PC-9 (cell line): ENCODE data around the gene MATK. TPM values are rescaled to one million over a fixed set of nuclear protein-coding genes. Genes with fewer than 3 reads are reported as not detected.

Source experiments
- BruUV-seq: library from RNA; stranded (reverse); fragments of 400-500 nt; replicated peaks from 2 replicates; lab custom pipeline; 2021; lab: Mats Ljungman, UMichigan
- CTCF ChIA-PET: fragments of 300-600 bp; sonication (Branson Sonifier 250); formaldehyde crosslinking; loops from one replicate; lab custom pipeline; 2022; ENCODE audit warnings: antibody characterized with exemption; lab: Charles Lee
- POLR2A ChIA-PET: fragments of 300-600 bp; sonication (Branson Sonifier 250); formaldehyde crosslinking; loops from one replicate; lab custom pipeline; 2022; ENCODE audit warnings: antibody characterized with exemption; ENCODE audit not compliant: unreplicated experiment; lab: Charles Lee
- DNase-seq, 2 experiments: peaks; one replicate each; pipeline versions ENCODE4 v3.0.0 to v3.0.0-alpha.2; 2015 to 2022; ENCODE audit warnings: mixed read lengths in 1 of 2
- H2AFZ ChIP-seq: fragments of 200-600 bp; sonication (generic); 2 replicates; pipeline ENCODE4 v1.8.1; 2017; ENCODE audit warnings: antibody characterized with exemption
- H3F3A ChIP-seq: fragments of 200-600 bp; sonication (generic); 2 replicates; pipeline ENCODE4 v1.8.1; 2017; ENCODE audit warnings: antibody characterized with exemption, mild to moderate bottlenecking, low read depth; ENCODE audit not compliant: insufficient read depth
- H3K27ac ChIP-seq: fragments of 200-600 bp; sonication (generic); 2 replicates; pipeline ENCODE4 v1.6.1; 2016; ENCODE audit warnings: mixed run types
- H3K27me3 ChIP-seq: fragments of 200-600 bp; sonication (generic); 2 replicates; pipeline ENCODE4 v1.6.1; 2016; ENCODE audit warnings: low read depth, mixed run types; ENCODE audit not compliant: insufficient read depth
- H3K36me3 ChIP-seq: fragments of 200-600 bp; sonication (generic); 2 replicates; pipeline ENCODE4 v1.6.1; 2016; ENCODE audit warnings: low read depth, mixed run types
- H3K4me1 ChIP-seq: fragments of 200-600 bp; sonication (generic); replicated peaks from 2 replicates; pipeline ENCODE4 v1.6.1; 2016; ENCODE audit warnings: mixed run types; ENCODE audit not compliant: insufficient read depth
- H3K4me2 ChIP-seq: fragments of 200-600 bp; sonication (generic); 2 replicates; pipeline ENCODE4 v1.6.1; 2017; ENCODE audit warnings: mixed run types
- H3K4me3 ChIP-seq: fragments of 200-600 bp; sonication (generic); 2 replicates; pipeline ENCODE4 v1.6.1; 2016; ENCODE audit warnings: mixed run types
- H3K79me2 ChIP-seq: fragments of 200-600 bp; sonication (generic); 2 replicates; pipeline ENCODE4 v1.6.1; 2017; ENCODE audit warnings: low read depth, mixed run types
- H3K9me2 ChIP-seq: fragments of 200-600 bp; sonication (generic); 2 replicates; pipeline ENCODE4 v1.8.1; 2017; ENCODE audit warnings: mild to moderate bottlenecking; ENCODE audit not compliant: insufficient read depth
- H3K9me3 ChIP-seq: fragments of 200-600 bp; sonication (generic); 2 replicates; pipeline ENCODE4 v1.8.1; 2016; ENCODE audit warnings: low read depth; ENCODE audit not compliant: insufficient read depth
- H4K20me1 ChIP-seq: fragments of 200-600 bp; sonication (generic); 2 replicates; pipeline ENCODE4 v1.8.1; 2017; ENCODE audit not compliant: insufficient read depth
- EZH2 ChIP-seq: fragments of 200-600 bp; sonication (generic); IDR thresholded peaks from 2 replicates; pipeline ENCODE4 v1.8.0; 2017; ENCODE audit warnings: antibody characterized with exemption, low read depth
- intact Hi-C: fragments of 100-400 bp; cut with micrococcal nuclease; formaldehyde crosslinking; loops from one replicate; pipeline ENCODE4 v1.10.0; 2022; ENCODE audit not compliant: unreplicated experiment
- total RNA-seq: library from RNA; stranded (reverse); gene quantifications from 2 replicates; pipeline ENCODE4 v1.2.3, GENCODE V29; 2021
- TF ChIP-seq, protein P1 (sequence below): fragments of 200-600 bp; sonication (generic); conservative IDR thresholded peaks from 2 replicates; pipeline ENCODE4 v1.6.1; 2017; ENCODE audit warnings: mixed run types, antibody characterized with exemption, mild to moderate bottlenecking, moderate library complexity

The MATK gene
- total RNA-seq, 1 experiment from 2014 or later = not detected

DNA sequence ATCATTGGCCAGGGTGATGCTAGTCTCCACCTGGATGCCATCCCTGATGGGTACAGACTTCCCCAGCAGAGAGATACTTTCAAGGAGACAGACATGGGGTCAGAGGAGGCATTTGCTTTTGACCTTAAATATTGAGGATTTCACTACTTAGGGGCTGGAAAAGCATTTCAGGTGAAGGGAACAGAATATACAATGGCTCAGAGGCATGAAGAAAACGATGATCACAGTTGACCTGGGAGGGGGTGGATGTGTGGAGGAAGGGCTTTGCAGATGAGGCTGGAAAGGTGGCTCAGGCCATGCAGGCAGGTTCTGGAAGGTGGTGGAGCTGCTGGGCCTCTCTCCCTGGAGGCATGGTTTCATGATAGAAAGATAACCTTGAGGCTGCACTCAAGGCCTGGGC is 3.9 kb downstream of the MATK start:
- no peaks in the 10 kb centered on the region for H3K36me3 ChIP-seq
- TF ChIP-seq, protein P1, sequence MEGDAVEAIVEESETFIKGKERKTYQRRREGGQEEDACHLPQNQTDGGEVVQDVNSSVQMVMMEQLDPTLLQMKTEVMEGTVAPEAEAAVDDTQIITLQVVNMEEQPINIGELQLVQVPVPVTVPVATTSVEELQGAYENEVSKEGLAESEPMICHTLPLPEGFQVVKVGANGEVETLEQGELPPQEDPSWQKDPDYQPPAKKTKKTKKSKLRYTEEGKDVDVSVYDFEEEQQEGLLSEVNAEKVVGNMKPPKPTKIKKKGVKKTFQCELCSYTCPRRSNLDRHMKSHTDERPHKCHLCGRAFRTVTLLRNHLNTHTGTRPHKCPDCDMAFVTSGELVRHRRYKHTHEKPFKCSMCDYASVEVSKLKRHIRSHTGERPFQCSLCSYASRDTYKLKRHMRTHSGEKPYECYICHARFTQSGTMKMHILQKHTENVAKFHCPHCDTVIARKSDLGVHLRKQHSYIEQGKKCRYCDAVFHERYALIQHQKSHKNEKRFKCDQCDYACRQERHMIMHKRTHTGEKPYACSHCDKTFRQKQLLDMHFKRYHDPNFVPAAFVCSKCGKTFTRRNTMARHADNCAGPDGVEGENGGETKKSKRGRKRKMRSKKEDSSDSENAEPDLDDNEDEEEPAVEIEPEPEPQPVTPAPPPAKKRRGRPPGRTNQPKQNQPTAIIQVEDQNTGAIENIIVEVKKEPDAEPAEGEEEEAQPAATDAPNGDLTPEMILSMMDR = no peak
- TF ChIP-seq EZH2 = no peak
- no peaks in the 10 kb centered on the region for H3K27me3 ChIP-seq
- ChIA-PET POLR2A (no interaction called here), CTCF (no interaction called here)
- H3K79me2 ChIP-seq = no peaks in the 10 kb centered on the region
- H3F3A ChIP-seq = no peaks in the 10 kb centered on the region
- H3K9me3 ChIP-seq = no peaks in the 10 kb centered on the region
- H3K4me2 ChIP-seq = no peak overlapping the region
- H3K27ac ChIP-seq = no peak overlapping the region
- no peak overlapping the region for H2AFZ ChIP-seq
- no peaks in the 10 kb centered on the region for H3K9me2 ChIP-seq
- DNase-seq = no peak
- BruUV-seq = no TSS peak
- H3K4me1 ChIP-seq = no peaks in the 10 kb centered on the region
- no peak overlapping the region for H3K4me3 ChIP-seq
- H4K20me1 ChIP-seq = no peaks in the 10 kb centered on the region
- intact Hi-C loops = no loop called here

DNA sequence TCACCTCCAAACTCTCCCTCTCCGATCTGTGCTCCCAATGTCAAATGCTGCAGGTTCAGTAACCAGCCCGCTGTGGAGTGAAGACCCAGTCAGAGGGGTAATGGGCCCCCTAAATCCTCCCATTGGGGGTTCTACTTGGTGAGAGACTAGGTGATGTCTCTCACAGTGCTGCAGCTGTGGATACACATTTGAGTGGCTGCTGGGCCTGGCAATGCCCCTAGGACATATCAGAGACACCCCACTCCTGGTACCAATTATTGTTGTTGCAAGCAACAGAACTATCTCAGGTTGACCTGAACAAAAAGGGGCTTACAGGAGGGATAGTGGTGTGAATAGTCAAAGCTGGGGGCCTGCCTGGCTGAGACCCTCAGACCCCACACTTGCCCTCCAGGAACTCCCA is 4.6 kb downstream of the MATK start:
- Histone ChIP-seq H2AFZ (no peak overlapping the region), H3K79me2 (no peaks in the 10 kb centered on the region), H3K27ac (no peak overlapping the region), H3K36me3 (no peaks in the 10 kb centered on the region), H3K4me3 (no peak overlapping the region), H3K4me2 (no peak overlapping the region), H3F3A (no peaks in the 10 kb centered on the region), H4K20me1 (no peaks in the 10 kb centered on the region), H3K9me2 (no peaks in the 10 kb centered on the region), H3K4me1 (no peaks in the 10 kb centered on the region), H3K9me3 (no peaks in the 10 kb centered on the region), H3K27me3 (no peaks in the 10 kb centered on the region)
- ChIA-PET CTCF (no interaction called here), POLR2A (no interaction called here)
- intact Hi-C loops = no loop called here
- BruUV-seq = no TSS peak
- TF ChIP-seq, protein P1 = no peak
- no peak for TF ChIP-seq EZH2
- no peak for DNase-seq

DNA sequence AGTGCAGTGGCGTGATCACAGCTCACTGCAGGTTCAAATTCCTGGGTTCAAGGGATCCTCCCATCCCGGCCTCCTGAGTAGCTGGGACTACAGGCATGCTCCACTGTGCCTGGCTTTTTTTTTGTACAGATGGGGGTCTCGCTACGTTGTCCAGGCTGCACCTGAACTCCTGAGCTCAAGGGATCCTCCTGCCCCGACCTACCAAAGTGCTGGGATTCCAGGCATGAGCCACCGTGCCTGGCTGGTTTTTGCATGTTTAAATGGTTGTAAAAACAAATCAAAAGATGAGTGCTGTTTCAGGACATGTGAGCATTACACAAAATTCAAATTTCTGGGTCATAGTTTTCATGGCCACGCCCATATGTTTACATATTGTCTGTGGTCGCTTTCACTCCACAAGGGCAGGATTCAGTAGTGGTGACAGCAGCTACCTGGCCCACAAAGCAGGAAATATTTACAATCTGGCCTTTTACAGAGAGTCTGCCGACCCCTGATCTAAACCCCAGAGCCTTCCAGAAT is 5.3 kb downstream of the MATK start:
- Histone ChIP-seq H3K9me3 (no peaks in the 10 kb centered on the region), H3F3A (no peaks in the 10 kb centered on the region), H3K4me2 (no peak overlapping the region), H3K4me3 (no peak overlapping the region), H4K20me1 (no peaks in the 10 kb centered on the region), H3K27ac (no peak overlapping the region), H3K36me3 (no peaks in the 10 kb centered on the region), H3K9me2 (no peaks in the 10 kb centered on the region), H2AFZ (no peak overlapping the region), H3K4me1 (no peaks in the 10 kb centered on the region), H3K27me3 (no peaks in the 10 kb centered on the region), H3K79me2 (no peaks in the 10 kb centered on the region)
- POLR2A ChIA-PET = no interaction called here
- no TSS peak for BruUV-seq
- DNase-seq = no peak
- no peak for TF ChIP-seq EZH2
- TF ChIP-seq, protein P1 = no peak
- intact Hi-C loops = no loop called here
- CTCF ChIA-PET = no interaction called here
